Body of pancreas (tissue), 4 donors: ENCODE measurements around the gene TMEM101.

Experiments
- POLR2A ChIP-seq, 3 donors: fragments of 450-650 bp; IDR thresholded peaks; one replicate each; pipeline ENCODE4 v1.6.1; 2016; ENCODE audit warnings: antibody characterized with exemption in 3 of 3, mild to moderate bottlenecking in 2 of 3
- TF ChIP-seq, protein P1 (sequence below), 7 experiments: fragments of 450-650 bp in 4 of 7; fragments of 200-600 bp in 3 of 7; sonication (generic) in 3 of 7; IDR thresholded peaks; one replicate each; pipeline ENCODE4 v1.5.1; 2016 to 2019; ENCODE audit warnings: antibody characterized with exemption in 7 of 7

DNA sequence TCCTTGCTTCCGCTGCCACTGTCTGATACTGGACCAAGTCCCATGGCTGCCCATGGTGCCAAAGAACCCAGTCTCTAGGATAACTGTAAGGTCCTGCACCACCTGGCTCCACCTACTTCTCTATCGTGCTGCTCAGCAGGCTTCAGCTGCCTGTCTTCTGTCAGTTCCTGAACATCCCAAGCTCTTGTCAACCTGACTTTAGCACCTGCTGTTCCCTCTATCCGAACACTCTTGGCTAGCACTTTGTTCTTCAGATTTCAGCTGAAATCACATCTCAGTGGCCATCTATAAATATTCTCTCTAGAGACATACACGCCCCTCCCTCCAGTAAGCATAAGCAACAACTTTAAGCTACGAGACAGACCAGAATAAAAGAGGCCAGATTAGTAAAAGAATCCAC lies 15.0 kb upstream of the TMEM101 start:
- TF ChIP-seq, protein P1, sequence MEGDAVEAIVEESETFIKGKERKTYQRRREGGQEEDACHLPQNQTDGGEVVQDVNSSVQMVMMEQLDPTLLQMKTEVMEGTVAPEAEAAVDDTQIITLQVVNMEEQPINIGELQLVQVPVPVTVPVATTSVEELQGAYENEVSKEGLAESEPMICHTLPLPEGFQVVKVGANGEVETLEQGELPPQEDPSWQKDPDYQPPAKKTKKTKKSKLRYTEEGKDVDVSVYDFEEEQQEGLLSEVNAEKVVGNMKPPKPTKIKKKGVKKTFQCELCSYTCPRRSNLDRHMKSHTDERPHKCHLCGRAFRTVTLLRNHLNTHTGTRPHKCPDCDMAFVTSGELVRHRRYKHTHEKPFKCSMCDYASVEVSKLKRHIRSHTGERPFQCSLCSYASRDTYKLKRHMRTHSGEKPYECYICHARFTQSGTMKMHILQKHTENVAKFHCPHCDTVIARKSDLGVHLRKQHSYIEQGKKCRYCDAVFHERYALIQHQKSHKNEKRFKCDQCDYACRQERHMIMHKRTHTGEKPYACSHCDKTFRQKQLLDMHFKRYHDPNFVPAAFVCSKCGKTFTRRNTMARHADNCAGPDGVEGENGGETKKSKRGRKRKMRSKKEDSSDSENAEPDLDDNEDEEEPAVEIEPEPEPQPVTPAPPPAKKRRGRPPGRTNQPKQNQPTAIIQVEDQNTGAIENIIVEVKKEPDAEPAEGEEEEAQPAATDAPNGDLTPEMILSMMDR (IDR thresholded peaks at IDR 0.05): no peak
- no peak for TF ChIP-seq POLR2A (IDR thresholded peaks at IDR 0.05)
